ENCODE data around the gene CTF1. TPM values are rescaled to one million over a fixed set of nuclear protein-coding genes. Genes with fewer than 3 reads are reported as not detected.
"Not testable (repeated sequence)": the region's sequence is repeated elsewhere in the genome, so short reads cannot be mapped to it uniquely, and the experiment has no call there.

Gene CTF1, protein sequence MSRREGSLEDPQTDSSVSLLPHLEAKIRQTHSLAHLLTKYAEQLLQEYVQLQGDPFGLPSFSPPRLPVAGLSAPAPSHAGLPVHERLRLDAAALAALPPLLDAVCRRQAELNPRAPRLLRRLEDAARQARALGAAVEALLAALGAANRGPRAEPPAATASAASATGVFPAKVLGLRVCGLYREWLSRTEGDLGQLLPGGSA
- 0.87 and 4.3 TPM in 2 replicates for total RNA-seq

DNA sequence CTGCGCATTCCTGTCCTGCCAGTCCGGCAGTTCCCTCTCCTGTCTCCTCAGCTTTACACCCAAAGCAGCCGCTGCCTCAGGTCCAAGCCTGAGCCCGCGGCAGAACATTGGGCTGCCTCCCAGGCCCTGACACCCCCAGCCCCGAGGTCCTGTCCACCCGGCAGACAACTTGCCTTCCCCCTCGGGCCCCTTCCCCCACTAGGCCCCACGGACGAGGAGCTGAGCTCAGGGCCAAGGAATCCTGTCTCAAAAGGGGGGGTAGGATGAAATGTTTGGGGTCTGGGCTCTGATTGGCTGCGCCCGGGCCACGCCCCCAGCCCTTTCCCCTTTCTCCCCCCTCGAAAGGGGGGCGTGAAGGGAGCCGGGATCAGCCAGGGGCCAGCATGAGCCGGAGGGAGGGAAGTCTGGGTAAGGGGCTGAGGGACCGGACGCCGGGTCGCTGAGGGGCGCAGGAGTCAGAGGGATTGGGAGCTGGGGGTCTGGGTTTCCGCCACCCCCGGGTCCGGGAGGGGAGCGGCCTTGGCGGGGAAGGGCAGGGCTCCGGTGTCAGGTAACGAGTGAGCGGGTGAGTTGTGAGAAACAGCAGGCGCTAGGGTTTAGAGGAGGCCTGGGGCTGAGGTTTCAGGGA, at the start of gene CTF1:
Gene CTF1, plus strand, starts transcription at position 354 of the 628 bp plus-strand sequence. Its CDS starts 30 bp downstream, at position 384.
- DNase-seq (ENCODE audit: low read depth) = no peak
- TF ChIP-seq, protein P1, sequence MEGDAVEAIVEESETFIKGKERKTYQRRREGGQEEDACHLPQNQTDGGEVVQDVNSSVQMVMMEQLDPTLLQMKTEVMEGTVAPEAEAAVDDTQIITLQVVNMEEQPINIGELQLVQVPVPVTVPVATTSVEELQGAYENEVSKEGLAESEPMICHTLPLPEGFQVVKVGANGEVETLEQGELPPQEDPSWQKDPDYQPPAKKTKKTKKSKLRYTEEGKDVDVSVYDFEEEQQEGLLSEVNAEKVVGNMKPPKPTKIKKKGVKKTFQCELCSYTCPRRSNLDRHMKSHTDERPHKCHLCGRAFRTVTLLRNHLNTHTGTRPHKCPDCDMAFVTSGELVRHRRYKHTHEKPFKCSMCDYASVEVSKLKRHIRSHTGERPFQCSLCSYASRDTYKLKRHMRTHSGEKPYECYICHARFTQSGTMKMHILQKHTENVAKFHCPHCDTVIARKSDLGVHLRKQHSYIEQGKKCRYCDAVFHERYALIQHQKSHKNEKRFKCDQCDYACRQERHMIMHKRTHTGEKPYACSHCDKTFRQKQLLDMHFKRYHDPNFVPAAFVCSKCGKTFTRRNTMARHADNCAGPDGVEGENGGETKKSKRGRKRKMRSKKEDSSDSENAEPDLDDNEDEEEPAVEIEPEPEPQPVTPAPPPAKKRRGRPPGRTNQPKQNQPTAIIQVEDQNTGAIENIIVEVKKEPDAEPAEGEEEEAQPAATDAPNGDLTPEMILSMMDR (conservative IDR thresholded peaks at IDR 0.05; ENCODE audit: low read depth, low read length) = no peak
- peak within 1 kb of the TSS; percentile 63 for H3K4me3 ChIP-seq (ENCODE audit: low read depth, low read length)

DNA sequence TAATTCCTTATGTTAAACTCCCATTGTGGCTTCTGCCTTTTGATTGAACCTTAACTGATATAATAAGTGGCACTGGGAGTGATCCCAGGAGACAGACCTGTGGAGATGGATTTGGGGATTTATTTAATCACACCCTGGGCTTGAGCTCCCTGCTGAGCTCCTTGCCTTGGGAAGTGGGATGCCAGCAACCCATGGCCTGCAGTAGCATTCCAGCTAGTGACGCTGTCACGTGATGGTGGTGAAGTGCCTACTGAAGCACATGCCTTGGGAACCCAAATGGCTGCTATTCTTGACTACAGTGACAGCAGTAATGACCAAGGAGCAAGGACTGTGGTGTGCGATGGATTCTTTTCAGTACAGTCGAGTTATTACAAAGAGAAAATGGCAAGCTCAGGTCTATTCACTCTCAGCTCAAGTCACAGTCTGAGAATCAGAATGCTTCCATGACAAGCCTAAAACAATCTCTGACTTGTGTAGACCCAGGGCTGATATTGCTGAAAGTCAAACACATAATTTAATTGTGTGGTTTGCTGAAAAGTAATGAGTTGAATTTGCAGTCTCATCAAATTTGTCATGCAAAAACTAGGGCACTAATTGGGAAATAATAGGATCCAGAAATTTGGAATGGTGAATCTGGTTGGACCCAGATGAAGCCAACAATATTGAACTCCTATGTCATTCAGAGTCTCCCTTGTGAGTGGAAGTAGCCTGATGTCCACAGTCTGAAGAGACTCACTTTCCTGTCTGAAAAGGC, 49.6 kb upstream of the CTF1 start:
- DNase-seq (ENCODE audit: low read depth) = no peak
- H3K4me3 ChIP-seq (ENCODE audit: low read depth, low read length) = no peak overlapping the region

DNA sequence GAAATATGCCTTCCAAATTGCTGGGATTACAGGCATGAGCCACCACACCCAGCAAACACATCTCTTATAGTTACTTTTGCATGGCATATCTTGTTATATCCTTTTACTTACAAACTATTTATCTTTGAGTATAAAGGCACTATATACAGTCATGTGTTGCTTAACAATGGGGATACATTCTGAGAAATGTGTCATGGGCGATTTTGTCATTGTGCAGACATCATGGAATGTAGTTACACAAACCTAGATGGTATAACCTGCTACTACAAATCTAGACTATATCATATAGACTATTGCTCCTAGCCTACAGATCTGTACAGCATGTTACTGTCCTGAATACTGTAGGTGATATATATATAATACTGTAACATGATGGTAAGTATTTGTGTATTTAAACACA, 46.2 kb upstream of the CTF1 start:
- no peak for DNase-seq (ENCODE audit: low read depth)
- TF ChIP-seq, protein P1 (conservative IDR thresholded peaks at IDR 0.05; ENCODE audit: low read depth, low read length) = no peak
- H3K4me3 ChIP-seq (ENCODE audit: low read depth, low read length) = no peak overlapping the region

More for the DNA sequence above, 49.6 kb upstream of the CTF1 start:
- TF ChIP-seq, protein P1 (conservative IDR thresholded peaks at IDR 0.05; ENCODE audit: low read depth, low read length) = no peak

DNA sequence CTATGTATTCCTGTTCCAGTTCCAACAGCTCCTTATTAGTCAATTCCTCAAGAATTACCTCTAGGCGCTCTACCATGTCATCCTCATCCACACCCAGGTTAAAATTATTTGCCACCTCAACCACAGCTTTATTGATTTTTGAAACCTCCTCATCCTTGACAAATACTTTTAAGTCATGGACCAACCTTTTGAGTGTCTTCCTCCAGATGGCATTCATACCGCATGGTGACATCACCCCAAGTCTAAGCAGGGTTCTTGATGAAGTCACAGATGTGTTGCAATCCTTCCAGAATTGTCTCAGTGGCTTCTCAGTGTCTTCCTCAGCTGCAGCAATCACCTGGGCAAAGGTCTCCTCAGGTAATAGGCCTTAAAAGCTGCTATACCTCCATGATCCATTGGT, 42.7 kb upstream of the CTF1 start:
- TF ChIP-seq, protein P1 (conservative IDR thresholded peaks at IDR 0.05; ENCODE audit: low read depth, low read length) = no peak
- no peak for DNase-seq (ENCODE audit: low read depth)
- H3K4me3 ChIP-seq (ENCODE audit: low read depth, low read length) = no peak overlapping the region

DNA sequence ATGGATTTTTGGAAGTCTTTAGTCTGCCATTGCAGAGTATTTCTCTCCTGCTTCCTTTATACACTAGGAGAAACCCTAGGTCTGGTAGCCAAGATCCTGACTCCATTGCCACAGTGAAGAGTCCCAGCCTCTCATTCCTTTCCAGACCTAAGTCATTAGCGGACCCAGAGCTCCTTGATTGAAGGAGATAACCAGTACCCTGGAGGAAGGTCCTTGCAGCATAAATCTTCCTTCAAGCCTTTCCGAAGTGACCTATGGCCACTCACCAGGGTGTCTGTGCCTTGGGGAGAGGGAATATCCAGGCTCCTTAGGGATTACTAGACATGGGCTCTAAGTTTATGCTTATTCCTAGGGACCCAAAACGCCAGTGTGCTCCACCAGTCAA, 38.3 kb upstream of the CTF1 start:
- TF ChIP-seq, protein P1 (conservative IDR thresholded peaks at IDR 0.05; ENCODE audit: low read depth, low read length) = no peak
- no peak overlapping the region for H3K4me3 ChIP-seq (ENCODE audit: low read depth, low read length)
- no peak for DNase-seq (ENCODE audit: low read depth)

DNA sequence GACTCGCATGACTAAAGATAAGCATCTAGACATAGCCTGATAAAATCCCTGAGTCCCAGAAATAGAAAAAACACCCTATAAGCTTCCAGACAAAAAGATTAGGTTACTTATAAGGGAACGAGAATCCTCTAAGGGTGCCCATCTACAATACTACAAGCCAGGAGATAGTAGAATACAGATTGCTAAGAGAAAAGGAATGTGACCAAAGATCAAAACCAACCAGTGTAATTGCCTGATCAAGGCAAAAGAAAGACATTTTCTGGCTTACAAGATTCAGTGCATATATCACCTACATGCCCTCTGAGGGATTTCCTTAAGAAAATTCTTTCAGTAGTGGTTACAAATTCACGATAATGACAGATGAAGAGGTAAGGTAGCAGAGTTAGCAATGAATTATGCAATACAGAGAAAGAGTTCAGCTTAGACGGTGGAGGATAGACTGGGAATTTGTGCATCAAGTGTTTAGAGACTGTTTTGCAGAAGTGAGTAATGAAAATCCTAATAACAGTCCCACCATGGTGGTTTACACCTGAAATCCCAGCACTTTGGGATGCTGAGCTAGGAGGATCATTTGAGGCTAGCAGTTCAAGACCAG, 37.5 kb upstream of the CTF1 start:
- TF ChIP-seq, protein P1 (conservative IDR thresholded peaks at IDR 0.05; ENCODE audit: low read depth, low read length) = no peak
- no peak overlapping the region for H3K4me3 ChIP-seq (ENCODE audit: low read depth, low read length)
- DNase-seq (ENCODE audit: low read depth) = no peak

DNA sequence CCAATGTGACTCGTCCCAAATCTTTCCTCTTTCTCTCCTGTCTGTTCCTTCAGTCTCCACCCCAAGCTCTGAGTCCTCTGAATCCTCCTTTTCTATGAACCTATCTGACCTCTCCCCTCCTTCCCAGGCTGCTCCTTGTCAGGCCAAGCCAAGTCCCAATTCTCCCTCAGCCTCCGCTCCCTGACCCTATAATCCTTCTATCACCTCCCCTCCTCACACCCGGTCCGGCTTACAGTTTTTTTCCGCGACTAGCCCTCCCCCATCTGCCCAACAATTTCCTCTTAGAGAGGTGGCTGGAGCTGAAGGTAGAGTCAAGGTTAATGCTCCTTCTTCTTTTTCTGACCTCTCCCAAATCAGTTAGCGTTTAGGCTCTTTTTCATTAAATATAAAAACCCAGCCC, 35.7 kb upstream of the CTF1 start:
- not testable (repeated sequence) for H3K4me3 ChIP-seq (ENCODE audit: low read depth, low read length); DNase-seq (ENCODE audit: low read depth)

DNA sequence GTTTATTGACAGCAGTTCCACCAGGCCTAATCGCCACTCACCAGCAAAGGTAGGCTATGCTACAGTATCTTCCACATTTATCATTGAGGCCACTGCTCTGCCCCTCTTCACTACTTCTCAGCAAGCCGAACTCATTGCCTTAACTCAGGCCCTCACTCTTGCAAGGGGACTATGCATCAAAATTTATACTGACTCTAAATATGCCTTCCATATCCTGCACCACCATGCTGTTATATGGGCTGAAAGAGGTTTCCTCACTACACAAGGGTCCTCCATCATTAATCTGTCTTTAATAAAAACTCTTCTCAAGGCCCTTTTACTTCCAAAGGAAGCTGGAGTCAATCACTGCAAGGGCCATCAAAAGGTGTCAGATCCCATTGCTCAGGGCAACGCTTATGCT, 33.2 kb upstream of the CTF1 start:
- not testable (repeated sequence) for H3K4me3 ChIP-seq (ENCODE audit: low read depth, low read length); DNase-seq (ENCODE audit: low read depth)
